Neutrophil (primary cell): ENCODE results near the gene SPN.
"Not testable (repeated sequence)": the region's sequence is repeated elsewhere in the genome, so short reads cannot be mapped to it uniquely, and the experiment has no call there.

Source experiments
- H3K27ac ChIP-seq: fragments of 200-600 bp; sonication (generic); 2 replicates; pipeline ENCODE4 v1.5.1; 2016; ENCODE audit warnings: mild to moderate bottlenecking, moderate library complexity
- H3K27me3 ChIP-seq: fragments of 200-600 bp; sonication (generic); 2 replicates; pipeline ENCODE4 v1.6.0; 2016; ENCODE audit warnings: mild to moderate bottlenecking
- H3K36me3 ChIP-seq: fragments of 200-600 bp; sonication (generic); 2 replicates; pipeline ENCODE4 v1.5.1; 2017
- H3K4me1 ChIP-seq, 2 experiments: fragments of 200-600 bp in 1 of 2; sonication (generic) in 1 of 2; 1 replicate in 1 of 2; 2 replicates in 1 of 2; pipeline versions ENCODE4 v1.5.1 to v1.6.1; 2013 to 2016; ENCODE audit warnings: low read depth in 1 of 2, low read length in 1 of 2, mild to moderate bottlenecking in 1 of 2, moderate library complexity in 1 of 2; ENCODE audit not compliant: control insufficient read depth in 1 of 2, insufficient read depth in 1 of 2
- H3K4me3 ChIP-seq, 2 experiments: fragments of 200-600 bp in 1 of 2; sonication (generic) in 1 of 2; 1 replicate in 1 of 2; 2 replicates in 1 of 2; pipeline ENCODE4 v1.5.1; 2013 to 2016; ENCODE audit warnings: low read depth in 1 of 2, low read length in 1 of 2, mild to moderate bottlenecking in 1 of 2, moderate library complexity in 1 of 2
- H3K9me3 ChIP-seq: fragments of 200-600 bp; sonication (generic); 2 replicates; pipeline ENCODE4 v1.5.1; 2016
- CTCF ChIP-seq: fragments of 200-600 bp; sonication (generic); IDR thresholded peaks from 2 replicates; pipeline ENCODE4 v1.5.1; 2016; ENCODE audit warnings: antibody characterized with exemption

SPN gene

GRCh38 chr16:29701214-29701555 is 38.1 kb downstream of the SPN start:
- peaks cover 21% of the 10 kb centered on the region for H3K27me3 ChIP-seq
- TF ChIP-seq CTCF = no peak
- no peak overlapping the region for H3K27ac ChIP-seq
- H3K36me3 ChIP-seq = no peaks in the 10 kb centered on the region
- no peak overlapping the region for H3K4me3 ChIP-seq
- H3K9me3 ChIP-seq = no peaks in the 10 kb centered on the region
- H3K4me1 ChIP-seq = peaks cover 4 to 5% of the 10 kb centered on the region in 2 experiments

GRCh38 chr16:29702269-29702668 is 39.2 kb downstream of the SPN start:
- peaks cover 4 to 5% of the 10 kb centered on the region in 2 experiments for H3K4me1 ChIP-seq
- H3K27me3 ChIP-seq = peaks cover 21% of the 10 kb centered on the region
- H3K27ac ChIP-seq = no peak overlapping the region
- H3K4me3 ChIP-seq = no peak overlapping the region
- H3K36me3 ChIP-seq = no peaks in the 10 kb centered on the region
- H3K9me3 ChIP-seq = no peaks in the 10 kb centered on the region
- no peak for TF ChIP-seq CTCF

GRCh38 chr16:29705030-29705429 is 42.0 kb downstream of the SPN start:
- no peak for TF ChIP-seq CTCF
- H3K36me3 ChIP-seq = no peaks in the 10 kb centered on the region
- no peak overlapping the region for H3K27ac ChIP-seq
- H3K27me3 ChIP-seq = peaks cover 21% of the 10 kb centered on the region
- H3K4me3 ChIP-seq = no peak overlapping the region
- no peaks in the 10 kb centered on the region for H3K9me3 ChIP-seq
- H3K4me1 ChIP-seq = peaks cover 4 to 5% of the 10 kb centered on the region in 2 experiments

- not testable (repeated sequence) for H3K27ac ChIP-seq, H3K4me3 ChIP-seq, H3K36me3 ChIP-seq, H3K27me3 ChIP-seq, H3K9me3 ChIP-seq
- peaks cover 21 to 22% of the 10 kb centered on the region in 2 experiments for H3K4me1 ChIP-seq
These were observed 44.1 kb downstream of the SPN start for GRCh38 chr16:29707160-29707559.

GRCh38 chr16:29708917-29709600 is 46.0 kb downstream of the SPN start:
- H3K36me3 ChIP-seq = no peaks in the 10 kb centered on the region
- H3K9me3 ChIP-seq = no peaks in the 10 kb centered on the region
- TF ChIP-seq CTCF = no peak
- no peak overlapping the region for H3K4me3 ChIP-seq
- H3K27ac ChIP-seq = no peak overlapping the region
- no peaks in the 10 kb centered on the region for H3K27me3 ChIP-seq
- peaks cover 29 to 32% of the 10 kb centered on the region in 2 experiments for H3K4me1 ChIP-seq

- not testable (repeated sequence) for H3K9me3 ChIP-seq, H3K27ac ChIP-seq, H3K4me3 ChIP-seq, H3K36me3 ChIP-seq, H3K27me3 ChIP-seq
- H3K4me1 ChIP-seq = peaks cover 29 to 32% of the 10 kb centered on the region in 2 experiments
These were observed 46.6 kb downstream of the SPN start for GRCh38 chr16:29709657-29710056.
